ENCODE measurements around the gene CLMN.

Gene CLMN

GRCh38 chr14:95258754-95259593 is 60.7 kb downstream of the CLMN start:
- no peak for DNase-seq

GRCh38 chr14:95258156-95258555 is 61.6 kb downstream of the CLMN start:
- DNase-seq: no peak

- DNase-seq: no peak
Observed at GRCh38 chr14:95257521-95257920, 62.2 kb downstream of the CLMN start.

GRCh38 chr14:95256776-95257060 is 63.0 kb downstream of the CLMN start:
- no peak for DNase-seq

GRCh38 chr14:95256002-95256775 is 63.5 kb downstream of the CLMN start:
- DNase-seq: no peak

GRCh38 chr14:95255487-95255886 is 64.2 kb downstream of the CLMN start:
- DNase-seq: no peak

GRCh38 chr14:95255013-95255412 is 64.7 kb downstream of the CLMN start:
- no peak for DNase-seq

GRCh38 chr14:95254288-95254687 is 65.4 kb downstream of the CLMN start:
- no peak for DNase-seq

GRCh38 chr14:95253039-95253630 is 66.6 kb downstream of the CLMN start:
- DNase-seq: no peak

- no peak for DNase-seq
Observed at GRCh38 chr14:95252219-95252618, 67.5 kb downstream of the CLMN start.

GRCh38 chr14:95250936-95251335 is 68.8 kb downstream of the CLMN start:
- no peak for DNase-seq

GRCh38 chr14:95250140-95250769 is 69.5 kb downstream of the CLMN start:
- no peak for DNase-seq

GRCh38 chr14:95248432-95248831 is 71.3 kb downstream of the CLMN start:
- no peak for DNase-seq

- no peak for DNase-seq
Observed at GRCh38 chr14:95246870-95247269, 72.8 kb downstream of the CLMN start.

GRCh38 chr14:95245334-95245733 is 74.4 kb downstream of the CLMN start:
- no peak for DNase-seq

GRCh38 chr14:95244587-95244986 is 75.1 kb downstream of the CLMN start:
- DNase-seq: no peak

GRCh38 chr14:95242870-95243269 is 76.8 kb downstream of the CLMN start:
- no peak for DNase-seq

- DNase-seq: no peak
Observed at GRCh38 chr14:95240859-95241813, 78.6 kb downstream of the CLMN start.

GRCh38 chr14:95238487-95239298 is 81.0 kb downstream of the CLMN start:
- no peak for DNase-seq

GRCh38 chr14:95237958-95238340 is 81.8 kb downstream of the CLMN start:
- no peak for DNase-seq

All from NCI-H2029 treated with DMSO at 0.1 percent for 48 hours (cell line).